HepG2 (cell line): ENCODE measurements around the gene OBP2A. TPM values are rescaled to one million over a fixed set of nuclear protein-coding genes. Genes with fewer than 3 reads are reported as not detected.

Experiments
- ATAC-seq: fragments of 200-7000 bp; cut with Tn5 transposase; 3 replicates; pipeline ENCODE4 v1.9.1; 2020; ENCODE audit warnings: mild to moderate bottlenecking, moderate library complexity
- BruUV-seq: library from RNA; stranded (reverse); fragments of 400-500 nt; replicated peaks from 2 replicates; lab custom pipeline; 2021; lab: Mats Ljungman, UMichigan
- CTCF ChIA-PET: fragments of 300-600 bp; formaldehyde crosslinking; extraction: SDS; loops from one replicate; lab custom pipeline; 2021; ENCODE audit warnings: low total read pairs, inconsistent platforms, low intra/inter-chr PET ratio; lab: Yijun Ruan, JAX
- POLR2A ChIA-PET: fragments of 350-600 bp; sonication (Branson Sonifier 250); formaldehyde crosslinking; loops from one replicate; lab custom pipeline; 2020; ENCODE audit warnings: antibody characterized with exemption, inconsistent platforms; lab: Yijun Ruan, JAX
- DNase-seq: peaks from one replicate; pipeline ENCODE4 v3.0.0-alpha.2; 2015; ENCODE audit warnings: low spot score
- FAIRE-seq: peaks from 3 replicates; lab custom pipeline; 2011; peaks lifted over from hg19 to GRCh38; lab: Jason Lieb, UNC
- H2AFZ ChIP-seq: one replicate; pipeline ENCODE4 v1.6.1; 2011; ENCODE audit warnings: low read length, inconsistent platforms
- H3K27ac ChIP-seq: fragments of 300-600 bp; 3 replicates; pipeline ENCODE4 v1.8.0; 2011; ENCODE audit warnings: mixed run types, mild to moderate bottlenecking, mixed read lengths, low read length, inconsistent platforms; ENCODE audit not compliant: insufficient read depth; ENCODE audit errors: extremely low read length
- H3K27me3 ChIP-seq, 2 experiments: fragments of 200-600 bp in 1 of 2; 2 replicates in 1 of 2; 3 replicates in 1 of 2; pipeline versions ENCODE4 v1.6.0 to v1.8.0; 2011; ENCODE audit warnings: low read length in 2 of 2, mild to moderate bottlenecking in 2 of 2, moderate library complexity in 2 of 2, inconsistent platforms in 1 of 2; ENCODE audit not compliant: insufficient read depth in 2 of 2, control insufficient read depth in 1 of 2
- H3K36me3 ChIP-seq, 2 experiments: fragments of 200-600 bp in 1 of 2; replicated peaks in 1 of 2; 2 replicates in 1 of 2; 3 replicates in 1 of 2; pipeline versions ENCODE4 v1.5.1 to v1.8.0; 2011; ENCODE audit warnings: low read length in 2 of 2, inconsistent platforms in 1 of 2; ENCODE audit not compliant: insufficient read depth in 2 of 2, control insufficient read depth in 1 of 2
- H3K4me1 ChIP-seq: 2 replicates; pipeline ENCODE4 v1.5.1; 2012; ENCODE audit warnings: low read length, inconsistent platforms; ENCODE audit not compliant: insufficient read depth
- H3K4me2 ChIP-seq: 2 replicates; pipeline ENCODE4 v1.6.0; 2011; ENCODE audit warnings: low read depth, low read length, inconsistent platforms
- H3K4me3 ChIP-seq, 3 experiments: fragments of 200-600 bp in 1 of 3; sonication (generic), shearing (Covaris generic) in 1 of 3; replicated peaks in 1 of 3; 2 replicates each; pipeline ENCODE4 v1.5.1; 2011 to 2016; ENCODE audit warnings: low read length in 3 of 3, inconsistent platforms in 2 of 3, low read depth in 2 of 3, mild to moderate bottlenecking in 2 of 3, control low read depth in 1 of 3, mixed read lengths in 1 of 3; ENCODE audit not compliant: insufficient read depth in 1 of 3
- H3K79me2 ChIP-seq: one replicate; pipeline ENCODE4 v1.6.1; 2011; ENCODE audit warnings: low read length, inconsistent platforms; ENCODE audit not compliant: insufficient read depth
- H3K9ac ChIP-seq: 2 replicates; pipeline ENCODE4 v1.6.0; 2011; ENCODE audit warnings: mild to moderate bottlenecking, low read depth, low read length, inconsistent platforms; ENCODE audit not compliant: insufficient read depth
- H3K9me3 ChIP-seq: 2 replicates; pipeline ENCODE4 v1.5.1; 2012; ENCODE audit warnings: mild to moderate bottlenecking, low read length
- H4K20me1 ChIP-seq: 2 replicates; pipeline ENCODE4 v1.6.0; 2011; ENCODE audit warnings: inconsistent platforms, mild to moderate bottlenecking, low read length, moderate library complexity; ENCODE audit not compliant: insufficient read depth
- ATF7-NPFF ChIP-seq: sonication (generic); formaldehyde crosslinking; IDR thresholded peaks from 2 replicates; pipeline ENCODE4 v1.8.1; 2023; ENCODE audit warnings: mild to moderate bottlenecking, low read depth, missing genetic modification reagents, moderate library complexity
- CCAR2 ChIP-seq: fragments of 200-400 bp; formaldehyde crosslinking; optimal IDR thresholded peaks from 2 replicates; pipeline ENCODE3; 2018; ENCODE audit warnings: low read depth, mild to moderate bottlenecking, low read length, moderate library complexity
- HES4 ChIP-seq: sonication (generic); formaldehyde crosslinking; IDR thresholded peaks from 2 replicates; pipeline ENCODE4 v1.9.0; 2021; ENCODE audit warnings: mild to moderate bottlenecking, missing genetic modification reagents, borderline replicate concordance
- HMGA1 ChIP-seq: sonication (generic); formaldehyde crosslinking; conservative IDR thresholded peaks from 2 replicates; pipeline ENCODE4 v1.4.0; 2020; ENCODE audit warnings: missing genetic modification reagents
- KMT2A ChIP-seq: sonication (generic); formaldehyde crosslinking; IDR thresholded peaks from 2 replicates; pipeline ENCODE4 v1.4.0; 2020; ENCODE audit warnings: missing genetic modification reagents
- MEF2D ChIP-seq: sonication (generic); formaldehyde crosslinking; IDR thresholded peaks from 2 replicates; pipeline ENCODE4 v1.5.1; 2020; ENCODE audit warnings: mild to moderate bottlenecking, missing genetic modification reagents
- PPARG ChIP-seq: conservative IDR thresholded peaks from 2 replicates; pipeline ENCODE4 v1.6.1; 2016; ENCODE audit warnings: missing biosample characterization, missing genetic modification reagents
- U2AF2 ChIP-seq: fragments of 200-400 bp; formaldehyde crosslinking; IDR thresholded peaks from 2 replicates; pipeline ENCODE4 v1.6.1; 2017; ENCODE audit warnings: low read depth, mild to moderate bottlenecking, low read length
- XRCC5 ChIP-seq: fragments of 200-400 bp; formaldehyde crosslinking; optimal IDR thresholded peaks from 2 replicates; pipeline ENCODE3; 2017; ENCODE audit warnings: mild to moderate bottlenecking, low read length
- ZNF18 ChIP-seq: sonication (generic); formaldehyde crosslinking; IDR thresholded peaks from 2 replicates; pipeline ENCODE4 v1.8.0; 2022; ENCODE audit warnings: mild to moderate bottlenecking, missing genetic modification reagents; ENCODE audit not compliant: insufficient replicate concordance
- ZNF512B ChIP-seq: sonication (generic); formaldehyde crosslinking; IDR thresholded peaks from 2 replicates; pipeline ENCODE4 v1.5.1; 2020; ENCODE audit warnings: missing genetic modification reagents, mild to moderate bottlenecking, borderline replicate concordance
- ZNF556 ChIP-seq: sonication (generic); formaldehyde crosslinking; IDR thresholded peaks from 2 replicates; pipeline ENCODE4 v1.4.0; 2020; ENCODE audit warnings: mild to moderate bottlenecking, missing genetic modification reagents, borderline replicate concordance
- ZNF615 ChIP-seq: sonication (generic); formaldehyde crosslinking; IDR thresholded peaks from 2 replicates; pipeline ENCODE4 v1.5.0; 2020; ENCODE audit warnings: mild to moderate bottlenecking, missing genetic modification reagents, borderline replicate concordance
- ZNF772 ChIP-seq: sonication (generic); formaldehyde crosslinking; IDR thresholded peaks from 2 replicates; pipeline ENCODE4 v1.5.0; 2020; ENCODE audit warnings: mild to moderate bottlenecking, missing genetic modification reagents
- WGBS: methylation state at CpG from one replicate; pipeline ENCODE4 v1.1.6; 2017; ENCODE audit warnings: low lambda C conversion rate; 5-methylcytosine and 5-hydroxymethylcytosine counted together
- in situ Hi-C: cut with HindIII; loops from 2 replicates; pipeline ENCODE4 v1.10.0; 2017; ENCODE audit warnings: low pct_unique_long_range_greater_than_20kb; ENCODE audit not compliant: extremely low pct_ligation_motif_present
- intact Hi-C: fragments of 100-400 bp; cut with micrococcal nuclease; formaldehyde crosslinking; loops from one replicate; pipeline ENCODE4 v1.10.0; 2022; ENCODE audit not compliant: unreplicated experiment
- polyA plus RNA-seq, 8 experiments: library from polyadenylated mRNA; depleted of rRNA in 3 of 8; stranded (reverse) in 7 of 8; unstranded in 1 of 8; fragments of >200 nt; fragmentation: Illumina TruSeq in 4 of 8; extraction: Trizol in 4 of 8; gene quantifications; 2 replicates each; pipeline versions ENCODE4 v1.2.1 to v1.2.3, GENCODE V29; 2011 to 2016; ENCODE audit warnings: low read depth in 4 of 8, missing spikeins in 1 of 8, mixed read lengths in 1 of 8; ENCODE audit not compliant: insufficient read depth in 1 of 8
- total RNA-seq, 5 experiments: library from RNA; depleted of rRNA; stranded (reverse); fragments of >200 nt; fragmentation: Illumina TruSeq; extraction: Trizol; gene quantifications; 2 replicates each; pipeline ENCODE4 v1.2.3, GENCODE V29; 2016; ENCODE audit warnings: low read depth in 1 of 5
- TF ChIP-seq, protein P1 (sequence below): sonication (generic); formaldehyde crosslinking; IDR thresholded peaks from 2 replicates; pipeline ENCODE4 v1.4.0; 2020; ENCODE audit warnings: missing genetic modification reagents

Gene OBP2A
- total and polyA plus RNA-seq, 2 of the 13 experiments (the other 11 are each of a cell fraction or from before 2014, with no cell fraction given): 0.32 TPM; not detected in 1

- H3K27me3 ChIP-seq: peaks cover 3 to 13% of the 10 kb centered on the region in 2 experiments; a peak in 3 of 5 replicates
- POLR2A ChIA-PET: no interaction called here
- BruUV-seq: no TSS peak
- 64% methylated on average over 18 of the region's 23 CpGs for WGBS
- ATAC-seq: no peak; the same call in 2 of the 3 replicates
- H3K9ac ChIP-seq: no peak overlapping the region
- no peaks in the 10 kb centered on the region for H3K9me3 ChIP-seq
- peak overlapping the region in 1 of 3 experiments; percentile 43; a peak in 1 of 6 replicates for H3K4me3 ChIP-seq
- no peak overlapping the region for H2AFZ ChIP-seq
- DNase-seq: no peak
- peaks cover 11 to 26% of the 10 kb centered on the region in 2 experiments for H3K36me3 ChIP-seq
- in situ Hi-C loops: no loop called here
- FAIRE-seq: no peak
- intact Hi-C loops: no loop called here
- CTCF ChIA-PET: no interaction called here
- peaks cover 21% of the 10 kb centered on the region for H3K4me1 ChIP-seq
- no peaks in the 10 kb centered on the region for H3K79me2 ChIP-seq
- no peak overlapping the region for H3K4me2 ChIP-seq
- H3K27ac ChIP-seq: no peak overlapping the region
- H4K20me1 ChIP-seq: peaks cover 12% of the 10 kb centered on the region
- TF ChIP-seq KMT2A (no peak), ATF7-NPFF (CRISPR knock-in tag) (no peak), U2AF2 (no peak), XRCC5 (no peak), PPARG (CRISPR knock-in tag) (no peak), CCAR2 (no peak), HMGA1 (CRISPR knock-in tag) (no peak), ZNF556 (no peak), ZNF18 (CRISPR knock-in tag) (no peak), HES4 (CRISPR knock-in tag) (no peak), ZNF512B (CRISPR knock-in tag) (no peak), MEF2D (CRISPR knock-in tag) (no peak), ZNF772 (CRISPR knock-in tag) (no peak), ZNF615 (CRISPR knock-in tag) (no peak)
- TF ChIP-seq, protein P1, sequence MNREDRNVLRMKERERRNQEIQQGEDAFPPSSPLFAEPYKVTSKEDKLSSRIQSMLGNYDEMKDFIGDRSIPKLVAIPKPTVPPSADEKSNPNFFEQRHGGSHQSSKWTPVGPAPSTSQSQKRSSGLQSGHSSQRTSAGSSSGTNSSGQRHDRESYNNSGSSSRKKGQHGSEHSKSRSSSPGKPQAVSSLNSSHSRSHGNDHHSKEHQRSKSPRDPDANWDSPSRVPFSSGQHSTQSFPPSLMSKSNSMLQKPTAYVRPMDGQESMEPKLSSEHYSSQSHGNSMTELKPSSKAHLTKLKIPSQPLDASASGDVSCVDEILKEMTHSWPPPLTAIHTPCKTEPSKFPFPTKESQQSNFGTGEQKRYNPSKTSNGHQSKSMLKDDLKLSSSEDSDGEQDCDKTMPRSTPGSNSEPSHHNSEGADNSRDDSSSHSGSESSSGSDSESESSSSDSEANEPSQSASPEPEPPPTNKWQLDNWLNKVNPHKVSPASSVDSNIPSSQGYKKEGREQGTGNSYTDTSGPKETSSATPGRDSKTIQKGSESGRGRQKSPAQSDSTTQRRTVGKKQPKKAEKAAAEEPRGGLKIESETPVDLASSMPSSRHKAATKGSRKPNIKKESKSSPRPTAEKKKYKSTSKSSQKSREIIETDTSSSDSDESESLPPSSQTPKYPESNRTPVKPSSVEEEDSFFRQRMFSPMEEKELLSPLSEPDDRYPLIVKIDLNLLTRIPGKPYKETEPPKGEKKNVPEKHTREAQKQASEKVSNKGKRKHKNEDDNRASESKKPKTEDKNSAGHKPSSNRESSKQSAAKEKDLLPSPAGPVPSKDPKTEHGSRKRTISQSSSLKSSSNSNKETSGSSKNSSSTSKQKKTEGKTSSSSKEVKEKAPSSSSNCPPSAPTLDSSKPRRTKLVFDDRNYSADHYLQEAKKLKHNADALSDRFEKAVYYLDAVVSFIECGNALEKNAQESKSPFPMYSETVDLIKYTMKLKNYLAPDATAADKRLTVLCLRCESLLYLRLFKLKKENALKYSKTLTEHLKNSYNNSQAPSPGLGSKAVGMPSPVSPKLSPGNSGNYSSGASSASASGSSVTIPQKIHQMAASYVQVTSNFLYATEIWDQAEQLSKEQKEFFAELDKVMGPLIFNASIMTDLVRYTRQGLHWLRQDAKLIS: no peak
Measured at GRCh38 chr9:135507104-135508035, 38.6 kb upstream of the OBP2A start.
